Right lobe of liver (tissue), 6 donors: ENCODE measurements around the gene GDPD4. TPM values are rescaled to one million over a fixed set of nuclear protein-coding genes. Genes with fewer than 3 reads are reported as not detected.
A peak's percentile ranks its signal among the peaks of the same experiment; 100 is the strongest.

ENCODE experiments used
- ATAC-seq, 4 donors: fragments of 200-7000 bp; cut with Tn5 transposase; one replicate each; pipeline ENCODE4 v1.9.1; 2020; ENCODE audit warnings: mild to moderate bottlenecking in 4 of 4, moderate library complexity in 4 of 4
- DNase-seq, 3 donors: peaks; one replicate each; pipeline ENCODE4 v3.0.0-alpha.2; 2020
- H3K27ac ChIP-seq, 3 donors: fragments of 200-600 bp; one replicate each; pipeline ENCODE4 v1.8.0; 2022
- H3K27me3 ChIP-seq, 2 donors: fragments of 200-600 bp; one replicate each; pipeline ENCODE4 v1.8.0; 2022
- H3K36me3 ChIP-seq, 4 donors: fragments of 200-600 bp; sonication (generic) in 1 of 4; one replicate each; pipeline versions ENCODE4 v1.5.1 to v1.8.0; 2017 to 2022; ENCODE audit warnings: control low read depth in 1 of 4
- H3K4me1 ChIP-seq, 4 donors: fragments of 200-600 bp; sonication (generic) in 1 of 4; one replicate each; pipeline versions ENCODE4 v1.5.1 to v1.8.0; 2017 to 2022; ENCODE audit warnings: control low read depth in 1 of 4
- H3K4me3 ChIP-seq, 3 donors: fragments of 200-600 bp; one replicate each; pipeline ENCODE4 v1.8.0; 2022
- H3K9me3 ChIP-seq, 4 donors: fragments of 200-600 bp; sonication (generic) in 1 of 4; one replicate each; pipeline versions ENCODE4 v1.5.1 to v1.8.0; 2017 to 2022; ENCODE audit warnings: control low read depth in 1 of 4
- POLR2A ChIP-seq: fragments of 450-650 bp; IDR thresholded peaks from one replicate; pipeline ENCODE4 v1.6.1; 2017; ENCODE audit warnings: antibody characterized with exemption, mild to moderate bottlenecking
- WGBS: methylation state at CpG from one replicate; pipeline ENCODE4 v1.1.6; 2018; ENCODE audit warnings: low coverage, low lambda C conversion rate; ENCODE audit not compliant: insufficient coverage; ENCODE audit errors: missing lambda C conversion rate; 5-methylcytosine and 5-hydroxymethylcytosine counted together
- intact Hi-C, 2 donors: fragments of 100-400 bp; cut with DNase I; formaldehyde crosslinking; loops; one replicate each; pipeline versions ENCODE4 v1.11.2 to v1.14.1; 2022
- total RNA-seq, 6 experiments: library from RNA; depleted of rRNA in 2 of 6; stranded (reverse); fragments of >200 nt in 2 of 6; fragmentation: NEBNext Ultra II Directional in 3 of 6; extraction: Animal tissue kit (Norgen Biotek cat#: 25700) in 3 of 6; gene quantifications; one replicate each; pipeline versions ENCODE4 v1.1.0 to v1.2.4, GENCODE V29; 2016 to 2023
- TF ChIP-seq, protein P1 (sequence below), 4 donors: fragments of 200-600 bp in 3 of 4; fragments of 450-650 bp in 1 of 4; IDR thresholded peaks; one replicate each; pipeline versions ENCODE4 v1.5.1 to v1.8.0; 2016 to 2022; ENCODE audit warnings: antibody characterized with exemption in 4 of 4, mild to moderate bottlenecking in 2 of 4
- donor health status: DM: no; HTN: yes; CAD: no.
- donor health status: DM: no; HTN: no; CAD: no.
- donor health status: DM: no; HTN: no; CAD: no.
- donor health status: DM: no; HTN: yes; CAD: no.
- donor health status: DM: no; HTN: yes; CAD: no.

Gene GDPD4
- total RNA-seq, 6 experiments from 2014 or later = 0.29 to 0.53 (median 0.44) TPM; not detected in 2

DNA sequence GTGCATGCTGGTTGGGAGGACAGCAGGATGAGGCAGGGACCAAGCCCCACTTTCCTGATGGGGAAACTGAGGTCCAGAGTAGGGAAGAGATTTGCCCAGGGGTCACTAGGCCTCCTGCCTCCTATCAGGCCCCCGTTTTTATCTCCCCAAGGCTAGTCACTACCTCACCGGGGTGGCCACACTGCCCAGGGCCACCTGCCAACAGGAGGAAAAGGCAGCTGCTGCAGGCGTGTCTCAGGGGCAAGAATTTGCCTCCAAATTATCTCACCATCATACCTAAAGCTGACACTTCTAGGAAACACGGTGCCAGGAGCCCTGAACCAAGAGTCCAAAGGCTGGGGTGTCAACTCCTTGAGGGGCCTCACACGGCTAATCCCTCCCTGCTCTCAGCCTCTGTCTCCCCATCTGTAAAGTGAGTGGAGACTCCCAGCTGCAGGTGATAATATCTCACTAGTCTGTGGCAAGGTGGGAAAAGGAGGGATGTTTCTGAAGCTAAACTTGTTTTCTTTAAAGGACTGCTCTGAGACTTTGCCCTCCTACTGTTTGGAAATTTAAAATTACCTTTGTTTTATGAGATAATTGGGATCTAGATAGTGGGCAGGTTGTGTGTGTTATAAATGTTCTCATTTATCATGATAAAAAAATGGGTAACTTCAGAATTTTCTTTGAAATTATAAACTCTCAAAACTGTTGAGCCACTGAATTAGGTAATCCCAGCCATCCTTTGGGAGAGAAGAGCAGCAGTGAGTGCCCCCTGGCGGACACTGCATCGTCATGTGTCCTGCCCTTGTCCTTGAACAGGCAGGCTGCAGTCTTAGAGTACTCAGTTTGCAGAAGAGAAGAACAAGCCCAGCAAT is 113.5 kb downstream of the GDPD4 start:
- Histone ChIP-seq H3K36me3 (peaks cover 0 to 44% (median 10%) of the 10 kb centered on the region in 4 donors), H3K9me3 (no peaks in the 10 kb centered on the region), H3K27ac (no peak overlapping the region), H3K27me3 (no peaks in the 10 kb centered on the region), H3K4me1 (peaks cover 0 to 4% (median 0%) of the 10 kb centered on the region in 4 donors), H3K4me3 (no peak overlapping the region)
- DNase-seq = peak; percentile 78 to 84 (median 84)
- peak; percentile 85 to 97 (median 94) for ATAC-seq
- intact Hi-C loops = loop anchor here in 1 of 2 donors (5.0 kb wide), 2 partner anchors 61 to 146 kb away; partner anchors contain the start of gene MYO7A
- no peak for TF ChIP-seq POLR2A
- TF ChIP-seq, protein P1, sequence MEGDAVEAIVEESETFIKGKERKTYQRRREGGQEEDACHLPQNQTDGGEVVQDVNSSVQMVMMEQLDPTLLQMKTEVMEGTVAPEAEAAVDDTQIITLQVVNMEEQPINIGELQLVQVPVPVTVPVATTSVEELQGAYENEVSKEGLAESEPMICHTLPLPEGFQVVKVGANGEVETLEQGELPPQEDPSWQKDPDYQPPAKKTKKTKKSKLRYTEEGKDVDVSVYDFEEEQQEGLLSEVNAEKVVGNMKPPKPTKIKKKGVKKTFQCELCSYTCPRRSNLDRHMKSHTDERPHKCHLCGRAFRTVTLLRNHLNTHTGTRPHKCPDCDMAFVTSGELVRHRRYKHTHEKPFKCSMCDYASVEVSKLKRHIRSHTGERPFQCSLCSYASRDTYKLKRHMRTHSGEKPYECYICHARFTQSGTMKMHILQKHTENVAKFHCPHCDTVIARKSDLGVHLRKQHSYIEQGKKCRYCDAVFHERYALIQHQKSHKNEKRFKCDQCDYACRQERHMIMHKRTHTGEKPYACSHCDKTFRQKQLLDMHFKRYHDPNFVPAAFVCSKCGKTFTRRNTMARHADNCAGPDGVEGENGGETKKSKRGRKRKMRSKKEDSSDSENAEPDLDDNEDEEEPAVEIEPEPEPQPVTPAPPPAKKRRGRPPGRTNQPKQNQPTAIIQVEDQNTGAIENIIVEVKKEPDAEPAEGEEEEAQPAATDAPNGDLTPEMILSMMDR (IDR thresholded peaks at IDR 0.05) = peak; percentile 84 to 93 (median 91)
- WGBS = 17% methylated on average over 4 of the region's 7 CpGs

GRCh38 chr11:77187111-77187750 is 114.3 kb downstream of the GDPD4 start:
- Histone ChIP-seq H3K9me3 (no peaks in the 10 kb centered on the region), H3K4me3 (no peak overlapping the region), H3K36me3 (peaks cover 0 to 48% (median 11%) of the 10 kb centered on the region in 4 donors), H3K4me1 (peaks cover 0 to 4% (median 0%) of the 10 kb centered on the region in 4 donors), H3K27ac (no peak overlapping the region), H3K27me3 (no peaks in the 10 kb centered on the region)
- 73% methylated on average over 7 of the region's 9 CpGs for WGBS
- intact Hi-C loops = loop anchor here in 1 of 2 donors (5.0 kb wide), 2 partner anchors 60 to 145 kb away; partner anchors contain the start of gene MYO7A
- DNase-seq = peak in 2 of 3 donors; percentile 15 to 19
- TF ChIP-seq, protein P1 (IDR thresholded peaks at IDR 0.05) = no peak
- no peak for TF ChIP-seq POLR2A
- ATAC-seq = no peak

DNA sequence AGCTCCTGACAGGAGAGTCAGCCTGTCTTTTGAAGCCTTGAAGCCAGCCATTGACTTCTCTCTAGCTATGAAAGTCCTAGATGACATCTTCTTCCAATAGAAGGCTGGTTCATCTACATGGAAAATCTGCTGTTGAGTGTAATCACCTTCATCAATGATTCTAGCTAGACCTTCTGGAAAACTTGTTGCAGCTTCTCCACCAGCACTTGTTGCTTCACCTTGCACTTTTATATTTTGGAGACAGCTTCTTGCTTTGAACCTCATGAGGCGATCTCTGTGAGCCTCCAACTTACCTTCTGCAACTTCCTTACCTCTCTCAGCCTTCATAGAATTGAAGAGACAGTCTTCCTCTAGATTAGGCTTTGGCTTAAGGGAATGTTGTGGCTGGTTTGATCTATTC is 115.2 kb downstream of the GDPD4 start:
- TF ChIP-seq, protein P1 (IDR thresholded peaks at IDR 0.05) = no peak
- no peak for TF ChIP-seq POLR2A
- DNase-seq = no peak
- Histone ChIP-seq H3K9me3 (no peaks in the 10 kb centered on the region), H3K4me1 (peaks cover 0 to 4% (median 0%) of the 10 kb centered on the region in 4 donors), H3K4me3 (no peak overlapping the region), H3K36me3 (peaks cover 0 to 48% (median 11%) of the 10 kb centered on the region in 4 donors), H3K27ac (no peak overlapping the region), H3K27me3 (no peaks in the 10 kb centered on the region)
- WGBS = 83% methylated on average over 1 of the region's 1 CpG
- no peak for ATAC-seq
- intact Hi-C loops = loop anchor here in 1 of 2 donors (5.0 kb wide), 2 partner anchors 59 to 144 kb away; partner anchors contain the start of gene MYO7A

GRCh38 chr11:77184136-77184860 is 117.2 kb downstream of the GDPD4 start:
- intact Hi-C loops = no loop called here
- H3K4me1 ChIP-seq = peaks cover 0 to 9% (median 2%) of the 10 kb centered on the region in 4 donors
- 78% methylated on average over 2 of the region's 15 CpGs for WGBS
- ATAC-seq (no peak), DNase-seq (peak in 1 of 3 donors; percentile 46)
- H3K27me3 ChIP-seq = no peaks in the 10 kb centered on the region
- H3K9me3 ChIP-seq = no peaks in the 10 kb centered on the region
- TF ChIP-seq, protein P1 (IDR thresholded peaks at IDR 0.05) = no peak
- TF ChIP-seq POLR2A = no peak
- no peak overlapping the region for H3K27ac ChIP-seq
- no peak overlapping the region for H3K4me3 ChIP-seq
- peaks cover 0 to 48% (median 7%) of the 10 kb centered on the region in 4 donors for H3K36me3 ChIP-seq
